AG04450 (cell line): ENCODE results near the gene SLC25A45. TPM values are rescaled to one million over a fixed set of nuclear protein-coding genes. Genes with fewer than 3 reads are reported as not detected.

Experiments
- CTCF ChIA-PET: fragments of 300-600, 350-600 bp; formaldehyde crosslinking; extraction: SDS; loops from one replicate; lab custom pipeline; 2022; ENCODE audit warnings: antibody characterized with exemption, inconsistent platforms; lab: Charles Lee
- POLR2A ChIA-PET: fragments of 350-600 bp; formaldehyde crosslinking; extraction: SDS; loops from one replicate; lab custom pipeline; 2021; ENCODE audit warnings: antibody characterized with exemption, inconsistent platforms; lab: Yijun Ruan, JAX
- DNase-seq: peaks from one replicate; pipeline ENCODE4 v3.0.0-alpha.2; 2011; ENCODE audit warnings: low read depth, low spot score
- H3K27ac ChIP-seq: one replicate; pipeline ENCODE4 v1.5.1; 2012; ENCODE audit warnings: low read depth, low read length, control low read depth
- H3K27me3 ChIP-seq: one replicate; pipeline ENCODE4 v1.6.0; 2012; ENCODE audit warnings: low read length; ENCODE audit not compliant: control insufficient read depth, insufficient read depth
- H3K4me3 ChIP-seq: 2 replicates; pipeline ENCODE4 v1.5.1; 2011; ENCODE audit warnings: mild to moderate bottlenecking, low read depth, low read length, control low read depth
- H3K9me3 ChIP-seq: 2 replicates; pipeline ENCODE4 v1.5.1; 2012; ENCODE audit warnings: low read length; ENCODE audit not compliant: control insufficient read depth, insufficient read depth
- CTCF ChIP-seq: IDR thresholded peaks from 2 replicates; pipeline ENCODE4 v1.5.1; 2011; ENCODE audit warnings: low read depth, low read length, control low read depth, inconsistent platforms
- polyA plus RNA-seq: library from polyadenylated mRNA; depleted of rRNA; stranded (reverse); fragments of >200 nt; gene quantifications from 2 replicates; pipeline ENCODE4 v1.2.3, GENCODE V29; 2011

The SLC25A45 gene
- polyA plus RNA-seq, 1 experiment, result 0.76 TPM

GRCh38 chr11:65390099-65390941 lies 7.9 kb upstream of the SLC25A45 start:
- H3K9me3 ChIP-seq, result no peaks in the 10 kb centered on the region; the same call in 1 of the 2 replicates
- peak overlapping the region; percentile 38 for H3K4me3 ChIP-seq
- CTCF ChIA-PET, result interaction anchor here (0.6 to 3.2 kb wide), 3 partner anchors 25 to 169 kb away, joined by 3 to 18 read pairs (median 3); no protein-coding TSS in a partner anchor
- H3K27me3 ChIP-seq, result no peaks in the 10 kb centered on the region
- peak overlapping the region; percentile 31 for H3K27ac ChIP-seq
- DNase-seq, result no peak
- no peak for TF ChIP-seq CTCF
- POLR2A ChIA-PET, result interaction anchor here (0.5 to 1.3 kb wide), 3 partner anchors 8 to 50 kb away, joined by 4 to 6 read pairs (median 5); partner anchors contain the start of gene NEAT1

- no peaks in the 10 kb centered on the region for H3K27me3 ChIP-seq
- no peak for TF ChIP-seq CTCF
- ChIA-PET CTCF (interaction anchor here (0.6 to 3.2 kb wide), 2 partner anchors 26 to 41 kb away, joined by 3 to 18 read pairs; no protein-coding TSS in a partner anchor), POLR2A (interaction anchor here (0.5 to 1.2 kb wide), 2 partner anchors 8 to 27 kb away, joined by 3 to 4 read pairs; no protein-coding TSS in a partner anchor)
- no peak overlapping the region for H3K4me3 ChIP-seq
- no peak overlapping the region for H3K27ac ChIP-seq
- H3K9me3 ChIP-seq, result no peaks in the 10 kb centered on the region; the same call in 1 of the 2 replicates
- DNase-seq, result no peak
Observed at GRCh38 chr11:65389294-65389980, 7.0 kb upstream of the SLC25A45 start.

GRCh38 chr11:65388731-65389130 lies 6.3 kb upstream of the SLC25A45 start:
- no peak overlapping the region for H3K4me3 ChIP-seq
- CTCF ChIA-PET, result interaction anchor here (0.5 kb wide), 1 partner anchor 44 kb away, joined by 3 read pairs; no protein-coding TSS in a partner anchor
- H3K9me3 ChIP-seq, result no peaks in the 10 kb centered on the region; the same call in 1 of the 2 replicates
- no peak for DNase-seq
- TF ChIP-seq CTCF, result no peak
- H3K27me3 ChIP-seq, result no peaks in the 10 kb centered on the region
- peak overlapping the region; percentile 47 for H3K27ac ChIP-seq
- POLR2A ChIA-PET, result interaction anchor here (0.6 to 1.2 kb wide), 3 partner anchors 28 to 119 kb away, joined by 3 to 4 read pairs (median 3); partner anchors contain the start of gene NEAT1

GRCh38 chr11:65386307-65387140 lies 4.1 kb upstream of the SLC25A45 start, which contains the start of gene FRMD8:
FRMD8 (plus strand) TSS chr11:65386637; CDS start chr11:65387037, 400 bp downstream.
- Histone ChIP-seq H3K4me3 (peak within 1 kb of the TSS; percentile 88), H3K27ac (peak within 1 kb of the TSS; percentile 81), H3K9me3 (no peaks in the 10 kb centered on the region; the same call in 1 of the 2 replicates), H3K27me3 (no peaks in the 10 kb centered on the region)
- TF ChIP-seq CTCF, result no peak
- ChIA-PET POLR2A (interaction anchor here (1.2 to 1.7 kb wide), 2 partner anchors 37 to 113 kb away, joined by 8 to 10 read pairs; partner anchors contain the start of genes MALAT1 and NEAT1), CTCF (interaction anchor here (0.6 to 1.9 kb wide), 2 partner anchors 26 to 30 kb away, joined by 3 to 10 read pairs; no protein-coding TSS in a partner anchor)
- no peak for DNase-seq
